HG02678 (cell line): ENCODE results near the gene SENP7.
"Not testable (repeated sequence)": the region's sequence is repeated elsewhere in the genome, so short reads cannot be mapped to it uniquely, and the experiment has no call there.

ENCODE experiments used
- ATAC-seq: cut with Tn5 transposase; IDR thresholded peaks from one replicate; pipeline ENCODE4 v1.9.1; 2021; ENCODE audit warnings: mild to moderate bottlenecking, moderate library complexity; ENCODE audit not compliant: unreplicated experiment

Gene SENP7

DNA sequence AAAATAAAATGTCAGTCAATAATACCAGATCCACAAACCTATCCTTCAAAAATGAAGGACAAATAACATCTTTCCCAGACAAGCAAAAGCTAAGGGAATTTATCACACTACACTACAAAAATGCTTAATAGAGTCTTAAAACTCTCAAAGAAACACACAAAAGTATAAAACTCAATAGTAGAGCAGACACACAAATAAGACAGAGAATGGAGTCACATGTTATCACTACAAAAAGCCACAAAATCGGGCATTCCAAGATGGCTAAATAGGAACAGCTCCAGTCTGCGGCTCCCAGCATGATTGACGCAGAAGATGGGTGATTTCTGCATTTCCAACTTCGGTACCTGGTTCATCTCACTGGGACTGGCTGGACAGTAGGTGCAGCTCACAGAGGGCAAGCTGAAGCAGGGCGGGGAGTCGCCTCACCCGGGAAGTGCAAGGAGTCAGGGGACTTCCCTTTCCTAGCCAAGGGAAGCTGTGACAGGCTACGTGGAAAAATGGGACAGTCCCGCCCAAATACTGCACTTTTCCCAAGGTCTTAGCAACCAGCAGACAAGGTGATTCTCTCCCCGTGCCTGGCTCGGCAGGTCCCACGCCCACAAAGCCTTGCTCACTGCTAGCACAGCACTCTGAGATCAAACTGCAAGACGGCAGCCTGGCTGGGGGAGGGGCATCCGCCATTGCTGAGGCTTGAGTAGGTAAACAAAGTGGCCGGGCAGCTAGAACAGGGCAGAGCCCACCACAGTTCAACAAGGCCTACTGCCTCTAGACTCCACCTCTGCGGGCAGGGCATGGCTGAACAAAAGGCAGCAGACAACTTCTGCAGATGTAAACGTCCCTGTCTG lies 46.3 kb downstream of the SENP7 start:
- ATAC-seq: no peak

DNA sequence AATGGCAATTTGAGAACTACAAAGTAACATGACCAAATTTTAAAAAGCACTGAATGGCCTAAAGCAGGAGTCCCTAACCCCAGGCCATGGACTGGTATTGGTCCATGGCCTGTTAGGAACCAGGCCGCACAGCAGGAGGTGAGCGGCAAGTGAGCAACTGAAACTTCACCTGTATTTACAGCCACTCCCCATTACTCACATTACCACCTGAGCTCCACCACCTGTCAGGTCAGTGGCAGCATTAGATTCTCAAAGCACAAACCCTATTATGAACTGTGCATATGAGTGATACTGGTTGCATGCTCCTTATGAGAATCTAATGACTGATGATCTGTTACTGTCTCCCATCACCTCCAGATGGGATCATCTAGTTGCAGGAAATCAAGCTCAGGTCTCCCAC lies 48.8 kb downstream of the SENP7 start:
- ATAC-seq: no peak

DNA sequence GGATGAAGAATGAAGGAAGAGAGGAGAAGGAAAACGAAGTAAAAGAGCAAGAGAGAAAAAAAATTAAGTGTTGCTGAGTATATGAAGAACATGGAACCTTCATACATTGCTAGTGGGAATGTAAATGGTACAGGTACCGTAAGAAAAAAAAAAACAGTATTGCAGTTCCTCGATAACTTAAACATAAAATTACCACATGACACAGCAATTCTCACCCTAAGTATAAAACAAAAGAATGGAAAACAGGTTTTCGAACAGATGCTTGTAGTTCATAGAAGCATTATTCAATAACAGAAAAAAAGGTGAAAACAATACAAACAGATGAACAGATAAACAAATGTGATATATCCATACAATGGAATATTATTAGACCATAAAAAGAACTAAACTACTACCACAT lies 51.6 kb downstream of the SENP7 start:
- no peak for ATAC-seq

- ATAC-seq: no peak
These were observed 54.6 kb downstream of the SENP7 start for GRCh38 chr3:101458387-101458786.

- ATAC-seq: no peak
These were observed 58.4 kb downstream of the SENP7 start for GRCh38 chr3:101454629-101455028.

- ATAC-seq: no peak
These were observed 59.1 kb downstream of the SENP7 start for GRCh38 chr3:101453961-101454360.

GRCh38 chr3:101438641-101439040 lies 74.4 kb downstream of the SENP7 start:
- ATAC-seq: not testable (repeated sequence)

GRCh38 chr3:101433652-101434051 lies 79.4 kb downstream of the SENP7 start:
- no peak for ATAC-seq

DNA sequence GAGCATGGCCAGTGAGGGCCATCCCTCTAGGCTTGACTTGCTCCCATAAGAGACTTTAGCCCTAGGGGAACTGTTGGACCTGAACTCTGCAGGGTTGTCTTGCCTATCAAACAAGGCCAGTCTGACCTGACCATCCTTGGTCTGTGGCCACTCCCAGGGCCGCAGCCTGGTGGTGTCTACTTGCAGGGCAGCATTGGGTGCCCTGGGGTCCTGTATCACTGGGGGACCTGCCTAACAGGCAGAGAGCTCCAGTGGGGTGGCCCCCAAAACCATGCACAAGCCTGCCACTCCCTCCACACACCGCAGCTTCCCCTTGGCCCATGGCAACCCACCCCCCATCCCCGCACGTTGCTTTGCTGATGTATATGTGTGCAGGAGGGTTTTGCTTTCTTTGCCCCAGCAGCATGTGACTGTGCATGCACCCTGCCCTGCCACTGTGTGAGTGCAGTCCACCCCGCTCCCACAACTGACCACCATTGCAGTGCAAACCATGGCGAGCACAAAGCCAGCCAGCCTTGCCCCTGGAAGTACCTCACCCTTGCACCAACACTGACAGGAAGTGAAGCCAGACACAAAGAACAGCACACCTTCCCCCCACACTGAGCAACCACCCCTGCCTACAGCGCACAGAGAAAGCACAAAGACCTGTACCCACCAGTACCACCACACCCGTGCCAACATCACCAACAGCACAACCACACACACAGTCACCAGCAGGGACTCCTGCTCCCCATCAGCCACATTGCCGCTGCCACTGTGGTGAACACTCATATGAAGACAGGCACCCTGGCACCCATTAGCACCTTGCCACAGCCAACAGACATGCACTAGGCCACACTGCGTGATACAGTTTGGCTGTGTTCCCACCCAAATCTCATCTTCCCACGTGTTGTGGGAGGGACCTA lies 88.8 kb downstream of the SENP7 start:
- no peak for ATAC-seq

GRCh38 chr3:101418851-101419250 lies 94.2 kb downstream of the SENP7 start:
- ATAC-seq: no peak

DNA sequence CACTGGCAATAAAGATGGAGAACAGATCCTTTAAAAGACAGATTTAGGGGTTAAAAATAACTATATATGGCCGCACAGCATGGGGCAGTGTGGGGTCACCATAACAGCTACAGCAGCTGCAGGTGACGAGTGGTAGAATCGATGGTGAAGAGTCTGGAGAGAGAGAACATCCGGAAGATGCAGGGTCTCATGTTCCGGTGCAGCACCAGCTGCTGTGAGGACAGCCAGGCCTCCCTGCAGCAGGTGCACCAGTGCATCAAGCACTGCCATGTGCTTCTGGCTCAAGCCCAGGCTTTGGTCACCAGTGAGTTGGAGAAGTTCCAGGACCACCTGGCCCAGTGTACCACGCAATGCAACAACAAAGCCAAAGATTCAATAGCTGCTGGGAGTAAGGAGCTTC lies 98.9 kb downstream of the SENP7 start:
- ATAC-seq: no peak

DNA sequence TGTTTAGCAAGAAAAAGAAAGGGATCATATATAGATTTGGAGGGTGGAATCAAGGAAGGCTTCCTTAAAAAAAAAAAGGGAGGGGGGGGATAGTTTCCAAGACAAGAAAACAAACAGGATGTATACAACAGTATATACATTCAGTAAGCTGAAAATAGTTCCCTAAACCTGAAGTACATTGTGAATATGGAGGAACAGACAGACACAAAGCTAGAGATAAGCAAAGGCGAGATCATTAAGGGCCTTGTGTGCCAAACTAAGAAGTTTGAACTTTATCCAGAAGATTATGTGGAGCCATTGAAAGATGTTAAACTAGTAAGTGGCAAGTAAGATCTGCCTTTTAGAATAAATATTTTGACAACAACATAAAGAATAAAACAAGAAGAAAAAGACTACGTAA lies 99.4 kb downstream of the SENP7 start:
- no peak for ATAC-seq

GRCh38 chr3:101391413-101391950 lies 121.5 kb downstream of the SENP7 start:
- ATAC-seq: no peak

- ATAC-seq: no peak
These were observed 124.3 kb downstream of the SENP7 start for GRCh38 chr3:101388706-101389105.

DNA sequence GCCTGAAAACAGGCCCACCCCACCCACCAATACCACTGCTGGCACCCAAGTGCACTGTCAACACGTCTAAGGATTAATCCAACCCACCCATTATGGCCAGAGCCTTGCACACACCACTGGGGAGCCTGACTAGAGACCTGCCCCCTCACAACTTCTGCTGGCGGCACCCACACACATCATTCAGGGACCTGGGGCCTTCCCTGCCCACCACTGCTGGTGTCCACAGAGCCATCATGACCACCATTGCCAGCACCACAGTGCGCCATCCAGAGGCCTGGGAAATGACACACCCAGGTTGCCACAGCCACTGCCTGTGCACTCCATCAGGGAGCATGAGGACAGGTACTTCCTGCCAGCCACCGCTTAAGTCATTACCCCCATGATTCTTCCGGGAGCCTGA lies 125.7 kb downstream of the SENP7 start:
- no peak for ATAC-seq

DNA sequence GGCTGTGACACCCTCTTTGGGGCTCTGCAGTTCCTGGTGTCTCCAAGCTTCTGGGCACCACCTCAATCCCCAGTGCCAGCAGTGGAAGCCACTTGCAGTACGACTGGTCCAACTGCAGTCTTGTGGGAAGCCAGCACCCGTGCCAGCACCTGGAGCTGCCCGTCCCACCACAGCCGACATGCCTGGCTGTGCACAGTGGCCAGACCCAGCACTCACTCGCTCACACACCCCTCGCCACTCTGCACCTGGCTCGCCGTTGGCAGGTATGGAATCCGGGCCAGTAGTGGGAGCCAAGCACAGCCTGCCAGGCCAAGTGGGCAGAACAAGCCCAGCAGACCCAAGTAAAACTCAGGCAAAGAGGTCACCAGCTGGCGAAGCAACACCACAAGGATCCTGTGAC lies 128.6 kb downstream of the SENP7 start:
- ATAC-seq: no peak

GRCh38 chr3:101383656-101384055 lies 129.4 kb downstream of the SENP7 start:
- ATAC-seq: no peak

- ATAC-seq: no peak
These were observed 129.8 kb downstream of the SENP7 start for GRCh38 chr3:101383156-101383575.

DNA sequence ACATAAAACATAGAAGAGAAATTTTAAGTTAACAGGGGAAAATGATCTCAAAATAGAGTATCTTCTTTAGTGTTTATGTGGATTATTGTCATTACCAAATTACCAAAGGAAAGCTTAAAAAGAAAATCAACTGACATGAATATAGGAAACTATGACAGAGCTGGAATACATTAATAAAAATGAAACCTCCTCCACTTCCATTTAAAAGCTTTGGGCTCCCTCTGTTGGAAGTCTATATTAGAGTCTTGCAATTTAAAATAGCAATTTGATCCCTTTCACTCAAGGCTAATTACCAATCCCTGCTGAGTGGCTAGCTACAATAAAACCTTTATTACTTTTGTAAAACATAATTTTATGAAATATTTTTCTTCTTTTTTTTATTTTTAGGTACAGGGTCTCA lies 131.2 kb downstream of the SENP7 start:
- ATAC-seq: no peak

DNA sequence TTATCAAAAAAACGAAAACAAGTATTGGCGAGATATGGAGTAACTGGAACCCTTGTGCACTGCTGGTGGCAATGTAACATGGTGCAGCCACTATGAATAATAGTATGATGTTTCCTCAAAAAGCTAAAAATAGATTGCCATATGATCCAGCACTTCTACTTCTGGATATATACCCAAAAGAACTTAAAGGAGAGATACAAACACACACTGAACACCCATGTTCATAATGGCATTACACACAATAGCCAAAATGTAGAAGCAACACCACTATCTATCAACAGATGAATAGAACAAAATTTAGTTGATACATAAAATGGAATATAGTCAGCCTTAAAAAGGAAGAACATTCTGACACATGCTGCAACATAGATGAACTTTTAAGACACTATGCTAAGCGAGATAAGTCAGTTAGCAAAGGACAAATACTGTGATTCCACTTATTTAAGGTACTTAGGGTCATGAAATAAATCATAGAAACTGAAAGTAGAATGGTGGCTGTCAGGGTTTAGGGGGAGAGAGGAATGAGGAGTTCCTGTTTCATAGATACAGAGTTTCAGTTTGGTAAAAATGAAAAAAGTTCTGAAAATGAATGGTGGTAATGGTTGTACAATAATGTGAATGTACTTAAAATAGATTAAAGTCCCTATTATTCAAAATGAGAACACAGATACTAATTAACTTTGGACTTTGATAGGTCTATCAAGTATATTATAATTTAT lies 133.2 kb downstream of the SENP7 start:
- peak; percentile 97 for ATAC-seq

- ATAC-seq: no peak
These were observed 135.2 kb downstream of the SENP7 start for GRCh38 chr3:101377796-101378195.
